SK-N-MC (cell line): ENCODE data around the gene TARBP1.

Experiments
- DNase-seq: peaks from one replicate; pipeline ENCODE4 v3.0.0-alpha.2; 2011; ENCODE audit warnings: low read depth, low spot score
- H3K27ac ChIP-seq: fragments of 200-600 bp; sonication (generic); 2 replicates; pipeline ENCODE4 v1.5.1; 2016; ENCODE audit warnings: mixed run types
- H3K36me3 ChIP-seq: fragments of 200-600 bp; sonication (generic); 2 replicates; pipeline ENCODE4 v1.6.1; 2017; ENCODE audit warnings: antibody characterized with exemption, low read length, mixed read lengths; ENCODE audit not compliant: insufficient read depth
- H3K4me3 ChIP-seq: fragments of 200-600 bp; sonication (generic); 2 replicates; pipeline ENCODE4 v1.5.1; 2016
- H3K9ac ChIP-seq: fragments of 200-600 bp; sonication (generic); 2 replicates; pipeline ENCODE4 v1.8.0; 2017; ENCODE audit warnings: mixed run types, mixed read lengths; ENCODE audit not compliant: insufficient read length
- H3K9me3 ChIP-seq: fragments of 200-600 bp; sonication (generic); 2 replicates; pipeline ENCODE4 v1.6.1; 2017; ENCODE audit warnings: low read depth, mild to moderate bottlenecking, antibody characterized with exemption, low read length, moderate library complexity, mixed read lengths
- EZH2 ChIP-seq: fragments of 200-600 bp; sonication (generic); IDR thresholded peaks from one replicate; pipeline ENCODE4 v1.6.1; 2017; ENCODE audit warnings: antibody characterized with exemption
- FOXP2 ChIP-seq: optimal IDR thresholded peaks from 2 replicates; pipeline ENCODE3; 2011; ENCODE audit warnings: mild to moderate bottlenecking, moderate library complexity; ENCODE audit not compliant: insufficient read depth; ENCODE audit errors: extremely low read length, control extremely low read depth
- POLR2AphosphoS5 ChIP-seq: IDR thresholded peaks from 2 replicates; pipeline ENCODE4 v1.6.1; 2012; ENCODE audit warnings: mild to moderate bottlenecking, low read depth, low read length, borderline replicate concordance

The TARBP1 gene

GRCh38 chr1:234413990-234414389 is 65.0 kb downstream of the TARBP1 start:
- Histone ChIP-seq H3K36me3 (peaks cover 14% of the 10 kb centered on the region; the same call in 1 of the 2 replicates), H3K4me3 (no peak overlapping the region), H3K27ac (no peak overlapping the region), H3K9ac (no peak overlapping the region), H3K9me3 (no peaks in the 10 kb centered on the region)
- no peak for DNase-seq
- TF ChIP-seq POLR2AphosphoS5 (no peak), EZH2 (no peak)

GRCh38 chr1:234413485-234413884 is 65.5 kb downstream of the TARBP1 start:
- no peak for TF ChIP-seq FOXP2
- TF ChIP-seq POLR2AphosphoS5: no peak
- peaks cover 18% of the 10 kb centered on the region; the same call in 1 of the 2 replicates for H3K36me3 ChIP-seq

GRCh38 chr1:234412830-234413229 is 66.1 kb downstream of the TARBP1 start:
- peaks cover 18% of the 10 kb centered on the region; the same call in 1 of the 2 replicates for H3K36me3 ChIP-seq
- TF ChIP-seq EZH2 (no peak), POLR2AphosphoS5 (no peak), FOXP2 (no peak)

More at GRCh38 chr1:234413485-234413884, 65.5 kb downstream of the TARBP1 start:
- no peaks in the 10 kb centered on the region for H3K9me3 ChIP-seq
- H3K9ac ChIP-seq: no peak overlapping the region
- H3K4me3 ChIP-seq: no peak overlapping the region
- no peak overlapping the region for H3K27ac ChIP-seq
- no peak for DNase-seq

GRCh38 chr1:234409328-234409727 is 69.7 kb downstream of the TARBP1 start:
- Histone ChIP-seq H3K4me3 (no peak overlapping the region), H3K27ac (no peak overlapping the region), H3K36me3 (peaks cover 16% of the 10 kb centered on the region; the same call in 1 of the 2 replicates), H3K9me3 (no peaks in the 10 kb centered on the region), H3K9ac (no peak overlapping the region)
- TF ChIP-seq EZH2 (no peak), POLR2AphosphoS5 (no peak), FOXP2 (no peak)
- no peak for DNase-seq

More at GRCh38 chr1:234412830-234413229, 66.1 kb downstream of the TARBP1 start:
- Histone ChIP-seq H3K27ac (no peak overlapping the region), H3K4me3 (no peak overlapping the region), H3K9ac (no peak overlapping the region), H3K9me3 (no peaks in the 10 kb centered on the region)
- DNase-seq: no peak

GRCh38 chr1:234408757-234409156 is 70.2 kb downstream of the TARBP1 start:
- Histone ChIP-seq H3K27ac (no peak overlapping the region), H3K36me3 (peaks cover 16% of the 10 kb centered on the region; the same call in 1 of the 2 replicates), H3K9me3 (no peaks in the 10 kb centered on the region), H3K4me3 (no peak overlapping the region), H3K9ac (no peak overlapping the region)
- no peak for TF ChIP-seq POLR2AphosphoS5
- no peak for TF ChIP-seq FOXP2
- no peak for TF ChIP-seq EZH2
- DNase-seq: no peak

- no peaks in the 10 kb centered on the region for H3K9me3 ChIP-seq
- no peak for DNase-seq
- H3K4me3 ChIP-seq: no peak overlapping the region
- TF ChIP-seq FOXP2: no peak
- TF ChIP-seq EZH2: no peak
- TF ChIP-seq POLR2AphosphoS5: no peak
- no peak overlapping the region for H3K27ac ChIP-seq
- H3K36me3 ChIP-seq: peaks cover 13% of the 10 kb centered on the region; the same call in 1 of the 2 replicates
- H3K9ac ChIP-seq: no peak overlapping the region
Measured at GRCh38 chr1:234406871-234407270, 72.1 kb downstream of the TARBP1 start.

- Histone ChIP-seq H3K27ac (no peak overlapping the region), H3K9me3 (no peaks in the 10 kb centered on the region), H3K4me3 (no peak overlapping the region), H3K36me3 (peaks cover 17% of the 10 kb centered on the region; the same call in 1 of the 2 replicates), H3K9ac (no peak overlapping the region)
- TF ChIP-seq EZH2 (no peak), FOXP2 (no peak), POLR2AphosphoS5 (no peak)
- no peak for DNase-seq
Measured at GRCh38 chr1:234405676-234406075, 73.3 kb downstream of the TARBP1 start.

- TF ChIP-seq EZH2 (no peak), POLR2AphosphoS5 (no peak), FOXP2 (no peak)
- Histone ChIP-seq H3K36me3 (peaks cover 8% of the 10 kb centered on the region; the same call in 1 of the 2 replicates), H3K27ac (no peak overlapping the region), H3K9ac (no peak overlapping the region), H3K4me3 (no peak overlapping the region), H3K9me3 (no peaks in the 10 kb centered on the region)
- DNase-seq: no peak
Measured at GRCh38 chr1:234402939-234403338, 76.0 kb downstream of the TARBP1 start.

- Histone ChIP-seq H3K27ac (no peak overlapping the region), H3K4me3 (no peak overlapping the region), H3K9me3 (no peaks in the 10 kb centered on the region), H3K9ac (no peak overlapping the region), H3K36me3 (peaks cover 8% of the 10 kb centered on the region; the same call in 1 of the 2 replicates)
- TF ChIP-seq EZH2 (no peak), FOXP2 (no peak), POLR2AphosphoS5 (no peak)
- DNase-seq: no peak
Measured at GRCh38 chr1:234401658-234402057, 77.3 kb downstream of the TARBP1 start.
